HG02938 (cell line): Measurements from ENCODE around the gene MED4.
"Not testable (repeated sequence)": the region's sequence is repeated elsewhere in the genome, so short reads cannot be mapped to it uniquely, and the experiment has no call there.

Source experiments
- ATAC-seq: cut with Tn5 transposase; IDR thresholded peaks from one replicate; pipeline ENCODE4 v1.9.1; 2021; ENCODE audit warnings: mild to moderate bottlenecking, moderate library complexity; ENCODE audit not compliant: unreplicated experiment

MED4 gene

DNA sequence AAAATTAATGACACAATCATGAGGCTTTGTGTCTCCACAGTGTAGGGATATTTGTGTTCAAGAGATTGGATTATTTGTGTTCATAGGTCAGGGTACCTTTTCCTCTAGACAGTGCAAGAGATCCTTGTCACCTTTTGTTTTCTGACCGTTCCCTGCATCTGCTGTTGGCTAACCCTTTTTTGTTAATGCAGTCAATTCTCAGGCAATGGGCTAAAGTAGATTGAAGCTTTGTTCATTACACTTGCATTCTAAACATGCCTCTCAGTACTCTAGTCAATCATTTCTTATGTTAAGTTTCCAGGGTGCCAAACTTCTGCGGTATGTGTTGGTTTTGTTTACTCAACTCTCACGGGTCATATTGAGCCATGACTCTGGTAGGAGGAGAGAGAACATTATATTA is 1.8 kb upstream of the MED4 start:
- no peak for ATAC-seq

DNA sequence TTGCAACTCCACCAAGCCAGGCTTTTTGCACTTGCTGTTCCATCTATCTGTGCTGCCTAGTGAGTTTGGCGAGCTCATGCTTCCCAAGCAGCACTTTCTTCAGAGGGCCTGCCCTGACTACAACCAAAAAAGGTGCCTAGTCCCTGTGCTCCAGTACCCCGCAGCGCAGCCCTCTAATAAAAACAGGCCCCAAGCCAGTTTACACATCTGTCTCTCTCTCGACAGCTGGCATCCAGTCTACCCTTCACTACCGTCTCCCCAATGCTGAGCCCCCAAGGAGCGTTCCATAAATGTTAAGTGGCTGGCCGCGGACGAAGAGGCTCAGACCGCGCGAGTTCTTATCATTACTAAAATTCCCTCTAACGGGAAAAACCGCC is 512 bp downstream of the MED4 start:
- peak; percentile 7 for ATAC-seq

DNA sequence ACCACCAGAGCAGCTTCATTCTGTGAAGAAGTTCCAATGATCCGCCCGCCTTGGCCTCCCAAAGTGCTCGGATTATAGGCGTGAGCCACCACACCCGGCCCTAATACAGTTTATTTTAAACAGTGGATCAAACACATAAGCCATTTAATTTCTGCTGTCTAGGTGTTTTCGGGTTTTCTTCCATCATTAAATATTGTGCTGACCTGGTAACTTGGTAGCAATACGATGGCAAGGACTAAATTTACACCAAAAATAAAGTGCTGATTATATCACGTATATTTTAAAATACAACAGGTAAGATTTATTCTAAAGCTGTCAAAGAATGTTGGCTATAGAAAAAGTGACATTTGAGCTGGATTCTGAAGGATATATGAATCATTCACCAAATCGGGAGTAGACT is 1.3 kb downstream of the MED4 start:
- no peak for ATAC-seq

DNA sequence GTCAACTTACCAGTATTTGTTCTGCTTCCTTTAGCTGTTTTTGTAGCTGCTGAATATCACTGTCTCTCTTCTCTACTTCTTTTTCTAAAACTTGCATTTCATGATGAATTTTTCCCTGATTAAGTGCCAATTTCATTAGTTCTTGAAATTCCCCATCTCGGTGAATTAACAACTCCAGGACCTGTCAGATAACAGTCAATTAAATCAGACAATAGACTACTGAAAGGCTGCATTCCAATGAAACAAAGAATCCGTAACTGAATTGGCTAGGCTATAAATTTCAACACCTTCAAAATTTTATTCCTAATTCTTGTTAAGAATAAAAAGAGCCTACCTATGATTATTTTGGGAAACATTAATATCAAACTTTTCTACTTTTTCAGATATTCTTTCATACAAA is 8.6 kb downstream of the MED4 start:
- ATAC-seq = no peak

DNA sequence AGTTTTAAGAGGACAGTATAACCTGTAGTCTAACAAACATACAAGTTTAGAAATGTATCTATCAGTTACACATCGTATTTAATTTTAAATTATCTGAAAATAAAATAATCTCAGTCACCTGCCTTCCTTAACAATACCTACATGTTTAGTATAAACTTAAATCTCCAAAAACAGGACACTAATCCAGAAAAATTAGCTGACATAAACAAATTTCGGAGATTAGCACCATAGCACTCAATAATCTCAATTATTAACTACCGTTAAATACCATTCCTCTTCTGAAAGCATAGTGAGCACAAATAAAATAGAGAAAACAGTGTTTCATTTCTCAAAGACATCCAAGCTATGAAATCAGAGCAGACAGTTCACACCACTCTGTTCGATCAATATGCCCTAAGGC is 13.2 kb downstream of the MED4 start:
- ATAC-seq = no peak

DNA sequence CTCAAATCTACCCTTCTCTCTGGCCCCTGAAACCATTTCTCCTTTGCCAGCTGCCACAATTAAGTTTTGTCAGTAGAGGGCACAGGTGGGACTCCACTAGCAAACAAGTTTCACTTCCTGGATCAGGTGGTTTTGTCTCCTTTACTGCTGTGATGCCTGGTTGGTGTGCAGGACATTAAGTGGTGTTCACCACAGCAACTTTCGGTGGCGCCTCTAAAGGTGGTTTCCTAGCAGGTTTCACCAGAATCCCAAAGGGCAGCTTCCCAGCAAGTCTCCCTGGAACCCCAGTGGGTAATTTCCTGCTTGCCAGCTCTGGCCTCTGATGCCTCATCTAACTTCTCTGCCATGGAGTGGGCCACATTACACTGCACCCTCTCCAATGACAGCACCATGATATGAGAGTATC is 16.6 kb downstream of the MED4 start:
- ATAC-seq = peak; percentile 98

DNA sequence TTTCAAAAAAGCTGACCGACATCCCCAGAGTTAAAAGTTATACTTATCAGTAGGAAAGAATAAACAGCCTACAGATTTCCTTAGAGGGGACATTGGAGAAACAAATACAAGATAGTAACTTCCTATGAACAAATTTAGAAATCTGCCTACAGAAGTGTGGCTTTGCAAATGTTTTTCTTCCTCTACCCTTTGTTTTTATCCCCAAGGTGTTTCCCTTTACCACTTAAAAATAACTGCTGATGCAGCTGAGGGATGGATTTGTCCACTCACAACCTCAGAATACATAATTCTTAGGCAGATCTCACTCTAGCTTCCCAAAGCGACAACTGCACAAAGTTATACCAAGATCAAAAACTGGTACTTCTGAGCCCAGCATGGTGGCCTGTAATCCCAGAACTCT is 20.9 kb downstream of the MED4 start:
- ATAC-seq = no peak

DNA sequence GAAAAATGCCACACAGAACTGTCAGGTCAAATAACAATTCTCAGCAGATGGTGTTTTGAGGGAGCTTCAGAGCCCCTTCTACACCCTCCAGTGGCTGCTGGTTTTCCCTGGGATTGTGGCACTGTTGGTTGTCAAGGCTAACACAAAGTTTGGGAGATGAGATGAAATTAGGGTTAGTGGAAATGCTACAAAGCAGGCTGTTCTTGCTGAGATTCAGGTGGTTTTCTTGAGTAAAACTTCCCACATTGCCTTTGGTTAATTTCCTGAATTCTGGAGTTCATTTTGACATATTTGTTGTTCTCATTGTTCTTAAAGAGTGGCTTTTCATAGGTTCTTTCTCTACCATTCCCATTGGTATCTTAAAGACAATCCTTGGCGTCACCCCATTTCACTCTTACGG is 22.1 kb downstream of the MED4 start:
- no peak for ATAC-seq

DNA sequence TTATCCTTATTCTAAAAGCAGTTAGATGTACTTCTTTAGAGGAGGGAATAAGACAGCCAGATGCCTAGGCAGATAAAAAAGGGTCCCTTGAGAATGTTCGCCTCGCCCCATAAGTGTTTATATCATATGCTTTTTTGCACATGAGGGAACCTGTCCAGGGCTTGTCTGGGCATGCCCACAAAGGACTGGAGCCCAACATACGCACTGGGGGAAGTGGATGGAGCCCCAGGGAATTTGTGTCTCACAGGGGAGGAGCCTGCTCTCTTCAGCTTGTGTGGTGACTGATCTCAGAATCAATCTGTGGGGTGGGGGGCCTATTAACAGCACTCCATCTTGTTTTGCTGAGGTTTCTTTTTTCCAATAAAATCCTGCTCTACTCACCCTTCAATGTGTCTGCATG is 22.6 kb downstream of the MED4 start:
- no peak for ATAC-seq

DNA sequence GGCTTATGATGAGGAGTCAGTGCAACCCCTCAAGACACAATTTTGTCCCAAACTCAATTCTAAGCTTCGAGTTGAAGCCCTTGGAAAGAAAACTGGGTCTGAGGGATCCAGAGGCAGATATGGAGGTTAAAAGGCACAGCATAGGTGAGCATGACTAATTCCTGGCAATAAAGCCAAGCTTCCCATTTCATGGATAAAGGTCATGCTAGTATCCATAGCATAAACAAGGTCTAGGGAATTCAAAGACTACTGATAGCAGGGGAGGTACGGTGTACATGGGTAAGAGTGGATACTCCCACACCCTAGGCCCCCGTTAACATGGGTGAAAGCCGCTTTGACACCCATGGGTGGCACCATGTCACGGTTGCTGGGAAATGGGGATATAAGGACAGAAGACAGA is 24.0 kb downstream of the MED4 start:
- no peak for ATAC-seq

DNA sequence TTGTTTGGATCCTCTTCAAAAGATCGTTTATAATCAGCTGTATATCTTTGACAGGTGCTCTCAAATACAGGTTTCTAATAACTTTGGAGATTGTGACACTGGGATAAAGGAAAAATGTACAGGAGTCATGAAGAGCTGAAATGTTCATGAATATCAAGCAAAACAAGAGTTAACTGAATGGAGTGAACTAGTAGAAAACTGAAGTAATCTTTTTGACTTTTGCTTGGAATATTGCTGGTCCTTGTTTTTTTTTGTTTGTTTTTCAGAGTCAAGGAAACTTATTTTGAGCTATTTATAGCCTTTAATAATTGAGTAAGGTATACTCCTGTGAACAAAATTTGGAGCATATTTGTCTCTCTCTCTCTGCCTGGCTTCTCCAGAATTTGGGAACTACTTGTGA is 25.3 kb downstream of the MED4 start:
- no peak for ATAC-seq

DNA sequence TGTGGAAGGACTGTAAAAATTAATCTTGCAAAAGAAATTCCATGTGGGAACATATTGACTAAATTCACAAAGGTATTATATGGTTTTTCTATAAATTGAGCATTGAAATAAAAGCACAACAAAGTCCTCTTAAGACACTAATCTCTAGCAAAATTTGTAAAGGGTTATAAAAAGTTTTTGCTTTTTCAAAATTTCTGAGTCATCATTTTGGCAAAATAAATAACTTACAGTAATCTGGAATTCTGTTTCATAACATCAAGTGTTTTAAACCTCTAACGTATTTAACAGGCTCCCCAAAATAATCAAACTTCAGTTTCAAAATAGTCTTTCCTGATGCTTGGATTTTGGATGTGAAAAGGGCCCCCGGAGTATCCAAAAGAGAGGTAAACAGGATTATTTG is 26.0 kb downstream of the MED4 start:
- ATAC-seq = no peak

DNA sequence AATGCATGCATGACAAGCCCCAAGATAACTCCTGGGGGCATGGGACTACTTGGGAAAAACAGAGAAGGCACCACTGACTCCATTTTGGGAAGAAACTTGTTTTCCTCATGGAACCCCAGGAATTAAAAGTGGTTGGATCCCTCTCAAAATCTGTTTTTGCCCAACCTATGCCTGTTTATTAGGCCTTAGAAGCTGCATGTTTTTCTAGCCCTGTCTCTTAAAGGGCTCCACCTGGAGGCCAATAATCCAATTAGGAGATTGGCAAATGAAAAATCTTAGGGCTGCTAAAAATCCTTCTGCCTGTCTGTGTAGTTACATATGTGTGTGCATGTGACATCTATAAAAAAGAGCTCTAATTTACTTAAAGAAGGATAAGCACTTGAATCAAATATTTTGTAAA is 26.9 kb downstream of the MED4 start:
- ATAC-seq = no peak

DNA sequence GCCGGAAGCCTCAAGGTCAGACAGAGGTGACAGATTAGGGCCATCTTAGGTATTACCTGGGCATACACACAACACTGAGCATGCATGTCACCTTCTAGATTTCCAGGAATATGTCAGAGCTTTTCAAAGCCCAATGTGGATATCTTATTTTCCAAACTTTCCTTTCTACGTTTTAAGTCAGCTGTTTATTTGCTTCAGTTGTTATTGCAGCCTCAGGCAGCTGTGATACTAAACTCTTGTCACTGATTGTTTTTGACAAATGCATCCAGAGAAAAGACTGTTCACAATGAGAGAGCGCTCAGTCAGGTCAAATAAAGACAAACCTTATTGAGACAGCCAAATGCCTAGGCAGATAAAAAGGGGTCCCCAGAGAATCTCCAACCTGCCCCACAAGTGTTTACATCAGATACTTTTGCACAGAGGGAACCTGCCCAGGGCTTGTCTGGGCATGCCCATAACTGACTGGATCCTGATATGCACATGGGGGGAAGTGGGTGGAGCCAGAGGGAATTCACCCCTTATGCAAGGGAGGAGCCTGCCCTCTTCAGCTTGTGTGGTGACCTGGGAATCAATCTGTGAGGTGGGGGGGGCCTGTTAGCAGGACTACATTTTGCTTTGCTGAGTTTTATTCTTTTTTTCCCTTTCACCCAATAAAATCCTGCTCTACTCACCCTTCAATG is 28.5 kb downstream of the MED4 start:
- ATAC-seq = peak; percentile 60

DNA sequence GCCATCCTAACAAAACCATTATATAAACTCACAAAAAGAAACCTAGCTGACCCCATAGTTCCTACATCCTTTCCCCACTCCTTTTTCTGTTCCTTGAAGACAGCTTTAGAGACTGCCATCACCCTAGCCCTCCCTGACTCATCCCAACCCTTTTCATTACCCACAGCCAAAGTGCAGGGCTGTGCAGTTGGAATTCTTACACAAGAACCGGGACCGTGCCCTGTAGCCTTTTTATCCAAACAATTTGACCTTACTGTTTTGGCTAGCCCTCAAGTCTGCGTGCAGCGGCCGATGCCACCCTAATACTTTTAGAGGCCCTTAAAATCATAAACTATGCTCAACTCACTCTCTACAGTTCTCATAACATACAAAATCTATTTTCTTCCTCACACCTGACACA is 35.0 kb downstream of the MED4 start:
- ATAC-seq = not testable (repeated sequence)

DNA sequence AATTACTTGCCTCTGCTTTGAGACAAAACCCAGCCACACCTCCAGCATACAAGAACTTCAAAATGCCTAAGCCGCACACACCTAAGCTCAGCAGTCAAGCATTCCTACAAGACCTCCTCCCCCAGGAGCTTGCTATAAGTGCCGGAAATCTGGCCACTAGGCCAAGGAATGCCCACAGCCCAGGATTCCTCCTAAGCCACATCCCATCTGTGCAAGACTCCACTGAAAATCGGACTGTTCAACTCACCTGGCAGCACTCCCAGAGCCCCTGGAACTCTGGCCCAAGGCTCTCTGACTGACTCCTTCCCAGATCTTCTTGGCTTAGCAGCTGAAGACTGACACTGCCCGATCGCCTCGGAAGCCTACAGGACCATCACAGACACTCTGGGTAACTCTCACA is 36.4 kb downstream of the MED4 start:
- ATAC-seq = not testable (repeated sequence)

DNA sequence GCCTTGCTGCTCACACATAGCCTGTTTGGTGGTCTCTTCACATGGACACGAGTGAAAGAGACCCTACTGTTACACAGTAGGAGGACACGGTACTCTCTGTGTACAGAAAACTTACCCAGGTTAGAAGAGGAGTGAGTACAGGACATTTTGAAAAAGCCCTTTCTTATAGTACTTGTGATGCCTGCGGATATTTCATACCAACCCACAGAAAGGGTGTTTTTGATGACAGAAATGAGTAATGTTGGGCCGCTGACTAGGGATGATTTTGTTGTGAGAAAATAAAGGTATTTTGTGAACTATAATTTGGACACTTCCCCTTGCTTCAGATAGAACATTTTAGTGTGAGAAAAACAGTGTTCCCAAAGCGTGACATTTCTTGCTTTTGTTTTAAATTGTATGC is 39.2 kb downstream of the MED4 start:
- no peak for ATAC-seq

DNA sequence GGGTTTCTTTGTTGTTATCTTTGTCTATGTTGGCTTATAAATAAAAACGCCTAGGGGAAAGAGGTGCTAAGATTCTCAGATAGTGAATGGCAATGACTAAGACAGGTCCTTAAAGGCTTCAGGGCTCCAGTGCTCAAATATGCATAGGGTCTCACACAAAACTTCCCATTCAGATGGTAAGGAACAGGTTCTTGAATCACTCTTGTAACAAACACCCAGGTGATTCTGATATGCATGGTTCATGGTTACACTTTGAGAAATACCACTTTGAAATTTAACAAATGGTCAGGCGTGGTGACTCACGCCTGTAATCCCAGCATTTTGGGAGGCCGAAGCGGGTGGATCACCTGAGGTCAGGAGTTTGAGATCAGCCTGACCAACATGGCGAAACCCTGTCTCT is 40.3 kb downstream of the MED4 start:
- no peak for ATAC-seq

DNA sequence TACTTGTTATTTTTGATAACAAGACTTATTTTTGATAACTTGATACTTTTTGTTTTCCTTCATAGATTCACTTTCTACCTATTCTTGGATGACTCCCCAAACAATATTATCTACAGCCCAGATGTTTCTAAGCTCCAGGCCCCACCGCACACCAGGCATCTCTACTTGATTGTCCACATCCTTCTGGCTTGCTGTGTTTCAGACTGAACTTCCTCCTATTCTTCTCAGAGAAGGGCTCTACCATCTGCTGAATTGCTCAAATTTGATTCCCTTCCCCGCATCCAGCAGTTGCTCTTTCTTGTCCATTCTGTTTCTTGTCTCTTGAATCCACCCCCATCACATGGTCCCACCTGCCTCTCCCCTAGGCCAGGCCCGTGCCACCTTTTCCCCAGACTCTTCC is 44.4 kb downstream of the MED4 start:
- ATAC-seq = no peak

DNA sequence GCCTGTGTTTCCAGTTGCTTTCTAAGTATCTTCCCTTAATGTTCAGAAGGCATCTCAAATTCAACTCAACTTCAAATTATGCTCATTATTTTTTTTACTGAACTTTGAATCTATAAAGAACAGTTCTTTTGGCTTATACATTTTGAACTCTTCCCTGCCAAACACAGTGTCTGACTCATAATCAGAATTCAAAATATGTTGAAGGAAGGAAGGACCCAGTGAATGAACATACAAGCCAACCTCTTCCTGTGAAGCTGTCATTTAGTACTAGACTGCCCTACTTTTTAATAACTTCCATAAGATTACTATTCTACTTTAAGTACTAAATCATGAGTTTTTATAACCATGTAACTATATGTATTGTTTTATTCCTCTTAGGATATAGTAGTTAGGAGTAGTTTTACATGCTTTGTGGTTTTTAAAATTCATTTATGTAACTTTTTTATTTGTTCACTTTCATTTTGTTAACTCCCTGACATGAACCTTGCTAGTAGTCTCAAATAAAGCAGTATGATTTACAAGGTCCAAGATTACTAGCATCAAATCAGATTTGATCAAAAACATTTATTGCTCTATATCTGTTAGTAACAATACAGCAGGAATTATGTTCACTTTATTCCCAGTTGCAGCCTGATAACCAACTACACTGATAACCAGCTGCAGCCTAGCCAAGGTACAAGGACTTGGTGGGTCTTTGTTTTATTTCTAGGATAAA is 51.0 kb downstream of the MED4 start:
- ATAC-seq = no peak

DNA sequence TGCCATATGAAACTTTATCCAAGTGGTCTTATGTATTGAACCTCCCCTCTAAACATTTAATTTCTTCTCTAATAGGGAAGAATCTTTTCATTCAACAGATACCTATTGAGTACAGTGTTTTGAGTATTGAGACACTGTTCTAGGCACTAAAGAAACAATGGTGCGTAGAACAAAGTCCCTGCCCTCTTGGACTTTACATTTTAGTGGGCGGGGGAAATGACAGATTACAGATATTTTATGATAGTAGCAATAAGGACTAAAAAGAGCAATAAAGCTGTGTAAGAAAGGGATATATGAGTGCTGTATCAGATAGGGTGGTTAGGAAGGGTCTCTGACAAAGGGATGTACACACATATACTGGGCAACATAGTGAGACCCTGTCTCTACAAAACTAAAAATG is 52.0 kb downstream of the MED4 start:
- no peak for ATAC-seq

DNA sequence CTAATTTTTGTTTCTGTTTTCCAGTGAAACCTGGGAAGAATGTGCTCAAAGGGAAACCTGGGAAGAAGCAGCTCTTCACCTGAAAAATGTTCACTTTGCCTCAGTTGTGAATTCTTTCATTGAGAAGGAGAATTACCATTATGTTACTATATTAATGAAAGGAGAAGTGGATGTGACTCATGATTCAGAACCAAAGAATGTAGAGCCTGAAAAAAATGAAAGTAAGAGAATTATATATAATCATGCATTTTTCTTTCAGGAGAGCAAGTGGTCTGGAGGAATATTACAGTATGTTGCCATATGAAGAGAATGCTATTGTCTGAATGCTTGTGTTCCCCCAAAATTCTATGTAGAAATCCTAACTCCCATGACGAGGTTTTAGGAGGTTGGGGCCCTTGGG is 54.0 kb downstream of the MED4 start:
- ATAC-seq = no peak

DNA sequence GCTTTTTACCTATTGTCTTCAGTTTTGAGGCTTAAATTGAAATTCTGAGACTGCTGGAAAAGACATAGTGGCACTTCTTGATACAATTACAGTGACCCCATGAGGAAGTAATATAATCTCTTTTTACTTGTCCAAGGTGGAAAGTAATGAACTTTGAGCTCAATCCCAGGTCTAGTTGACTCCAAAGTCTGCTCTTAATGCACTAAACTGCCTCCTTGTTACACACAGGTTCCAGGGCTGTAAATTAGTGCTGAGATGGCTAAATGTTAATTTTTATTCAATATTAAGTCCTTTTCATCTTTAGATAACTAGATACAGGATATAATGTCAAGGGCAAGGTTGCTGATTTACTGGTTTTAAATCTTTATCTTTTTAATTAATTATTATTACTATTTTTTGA is 54.9 kb downstream of the MED4 start:
- no peak for ATAC-seq
